Esophagus muscularis mucosa (tissue), 3 donors: Measurements from ENCODE around the gene TPD52L2.

Source experiments
- CTCF ChIP-seq, 3 experiments: fragments of 200-600 bp in 2 of 3; fragments of 450-650 bp in 1 of 3; sonication (generic) in 2 of 3; IDR thresholded peaks; one replicate each; pipeline ENCODE4 v1.5.1; 2017 to 2019; ENCODE audit warnings: antibody characterized with exemption in 3 of 3, mild to moderate bottlenecking in 2 of 3, moderate library complexity in 1 of 3
- POLR2A ChIP-seq: fragments of 450-650 bp; IDR thresholded peaks from one replicate; pipeline ENCODE4 v1.6.1; 2017; ENCODE audit warnings: antibody characterized with exemption, moderate library complexity, mild to moderate bottlenecking, low read depth

- no peak for TF ChIP-seq CTCF (IDR thresholded peaks at IDR 0.05)
- TF ChIP-seq POLR2A: no peak
Measured at GRCh38 chr20:63933646-63934045, 68.6 kb downstream of the TPD52L2 start.
